Loucy (cell line): ENCODE measurements around the gene PAXX.

ENCODE experiments used
- H2AFZ ChIP-seq: fragments of 200-600 bp; sonication (generic); 2 replicates; pipeline ENCODE4 v1.6.0; 2016; ENCODE audit warnings: antibody characterized with exemption, mild to moderate bottlenecking, low read length, moderate library complexity
- H3F3A ChIP-seq: fragments of 200-600 bp; 2 replicates; pipeline ENCODE4 v1.6.0; 2016; ENCODE audit warnings: antibody characterized with exemption, low read depth, mild to moderate bottlenecking
- H3K27me3 ChIP-seq: fragments of 200-600 bp; sonication (generic); 2 replicates; pipeline ENCODE4 v1.6.1; 2014; ENCODE audit warnings: low read length, mild to moderate bottlenecking; ENCODE audit not compliant: insufficient read depth, poor library complexity, severe bottlenecking
- H3K36me3 ChIP-seq: fragments of 200-600 bp; sonication (generic); 2 replicates; pipeline ENCODE4 v1.6.1; 2016; ENCODE audit warnings: low read length; ENCODE audit not compliant: insufficient read depth
- H3K4me1 ChIP-seq: fragments of 200-600 bp; sonication (generic); 2 replicates; pipeline ENCODE4 v1.5.1; 2014; ENCODE audit warnings: low read length, mild to moderate bottlenecking; ENCODE audit not compliant: insufficient read depth, poor library complexity, severe bottlenecking
- H3K4me2 ChIP-seq: fragments of 200-600 bp; sonication (generic); 2 replicates; pipeline ENCODE4 v1.6.0; 2014; ENCODE audit warnings: antibody characterized with exemption, low read length, low read depth, mild to moderate bottlenecking; ENCODE audit not compliant: poor library complexity, severe bottlenecking
- H3K4me3 ChIP-seq: fragments of 200-600 bp; sonication (generic); 2 replicates; pipeline ENCODE4 v1.5.1; 2014; ENCODE audit warnings: low read length, mild to moderate bottlenecking, mixed read lengths; ENCODE audit not compliant: poor library complexity, severe bottlenecking
- H3K79me2 ChIP-seq: fragments of 200-600 bp; sonication (generic); 2 replicates; pipeline ENCODE4 v1.6.1; 2014; ENCODE audit warnings: low read length; ENCODE audit not compliant: insufficient read depth
- H3K9ac ChIP-seq: fragments of 200-600 bp; sonication (generic); 2 replicates; pipeline ENCODE4 v1.6.0; 2014; ENCODE audit warnings: mild to moderate bottlenecking, low read depth, low read length, moderate library complexity; ENCODE audit not compliant: poor library complexity, severe bottlenecking
- H3K9me2 ChIP-seq: fragments of 200-600 bp; sonication (generic); replicated peaks from 2 replicates; pipeline ENCODE4 v1.6.1; 2016; ENCODE audit warnings: low read depth, low read length, mixed read lengths
- H3K9me3 ChIP-seq: fragments of 200-600 bp; sonication (generic); 2 replicates; pipeline ENCODE4 v1.6.1; 2014; ENCODE audit warnings: mild to moderate bottlenecking, antibody characterized with exemption, low read length, low read depth; ENCODE audit not compliant: insufficient read depth
- H4K20me1 ChIP-seq: fragments of 200-600 bp; sonication (generic); 2 replicates; pipeline ENCODE4 v1.6.0; 2014; ENCODE audit warnings: antibody characterized with exemption, low read length, mild to moderate bottlenecking; ENCODE audit not compliant: insufficient read depth, poor library complexity, severe bottlenecking
- EZH2phosphoT487 ChIP-seq: fragments of 200-600 bp; IDR thresholded peaks from 2 replicates; pipeline ENCODE4 v1.6.1; 2018; ENCODE audit warnings: antibody characterized with exemption, mild to moderate bottlenecking, moderate library complexity, borderline replicate concordance
- TF ChIP-seq, protein P1 (sequence below): fragments of 200-600 bp; sonication (generic); conservative IDR thresholded peaks from 2 replicates; pipeline ENCODE4 v1.5.1; 2014; ENCODE audit warnings: mild to moderate bottlenecking, antibody characterized with exemption, low read length

Gene PAXX

DNA sequence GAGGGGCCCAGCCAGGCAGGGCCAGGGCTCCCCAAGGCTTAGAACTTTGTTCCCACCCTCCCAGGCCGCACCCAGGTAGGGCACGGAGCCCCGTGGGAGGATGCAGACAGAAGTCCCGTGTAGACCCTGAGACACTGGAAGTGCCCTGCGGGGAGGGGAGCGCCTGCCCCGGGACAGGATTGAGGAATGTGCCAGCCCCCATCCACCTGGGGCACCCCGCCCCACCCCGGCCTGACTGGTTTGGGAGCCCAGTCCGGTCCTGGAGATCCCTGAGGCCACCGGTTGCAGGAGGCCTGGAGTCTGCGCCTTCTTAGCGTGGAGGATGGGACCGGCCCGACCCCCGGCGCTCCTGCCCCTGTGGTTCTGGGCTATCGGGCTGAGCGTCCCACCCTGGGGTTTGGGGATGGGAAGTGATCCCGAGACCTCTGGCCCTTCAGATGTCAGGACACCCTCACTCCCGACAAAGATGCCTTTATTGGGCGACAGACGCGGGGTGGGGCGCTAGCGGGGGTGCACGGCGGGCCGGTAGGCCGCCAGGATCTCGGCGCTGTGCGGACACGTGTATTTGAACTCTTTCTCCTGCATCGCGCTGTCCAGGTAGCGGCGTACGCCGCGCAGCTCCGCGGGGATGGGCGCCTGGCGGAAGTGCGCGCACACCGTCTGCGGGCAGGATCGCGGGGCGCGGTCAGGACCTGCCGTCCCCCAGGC, 2.1 kb downstream of the PAXX start:
- H3K9ac ChIP-seq, result peak overlapping the region; percentile 85
- no peak overlapping the region for H3K4me3 ChIP-seq
- peaks cover 15% of the 10 kb centered on the region for H3K4me1 ChIP-seq

DNA sequence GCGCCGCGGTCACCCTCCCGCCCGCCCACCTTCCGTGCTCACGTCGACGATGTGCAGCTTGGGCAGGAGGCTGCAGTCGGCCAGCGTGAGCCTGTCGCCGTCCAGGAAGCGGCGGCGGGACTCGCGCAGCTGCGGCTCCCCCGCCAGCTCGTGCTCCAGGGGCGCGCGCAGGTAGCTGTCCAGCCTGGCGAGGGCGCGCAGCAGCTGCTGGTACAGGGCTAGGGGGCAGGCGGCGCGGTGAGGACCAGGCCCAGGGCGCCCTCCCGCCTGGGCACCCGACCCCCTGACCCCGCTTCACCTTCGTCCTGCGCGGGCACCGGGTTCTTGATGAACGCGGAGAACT, 2.6 kb downstream of the PAXX start:
- peaks cover 12% of the 10 kb centered on the region for H4K20me1 ChIP-seq
- no peak overlapping the region for H3K9ac ChIP-seq
- H3F3A ChIP-seq, result no peaks in the 10 kb centered on the region
- no peak overlapping the region for H2AFZ ChIP-seq
- no peaks in the 10 kb centered on the region for H3K9me2 ChIP-seq
- no peaks in the 10 kb centered on the region for H3K27me3 ChIP-seq
- TF ChIP-seq EZH2phosphoT487, result no peak
- TF ChIP-seq, protein P1, sequence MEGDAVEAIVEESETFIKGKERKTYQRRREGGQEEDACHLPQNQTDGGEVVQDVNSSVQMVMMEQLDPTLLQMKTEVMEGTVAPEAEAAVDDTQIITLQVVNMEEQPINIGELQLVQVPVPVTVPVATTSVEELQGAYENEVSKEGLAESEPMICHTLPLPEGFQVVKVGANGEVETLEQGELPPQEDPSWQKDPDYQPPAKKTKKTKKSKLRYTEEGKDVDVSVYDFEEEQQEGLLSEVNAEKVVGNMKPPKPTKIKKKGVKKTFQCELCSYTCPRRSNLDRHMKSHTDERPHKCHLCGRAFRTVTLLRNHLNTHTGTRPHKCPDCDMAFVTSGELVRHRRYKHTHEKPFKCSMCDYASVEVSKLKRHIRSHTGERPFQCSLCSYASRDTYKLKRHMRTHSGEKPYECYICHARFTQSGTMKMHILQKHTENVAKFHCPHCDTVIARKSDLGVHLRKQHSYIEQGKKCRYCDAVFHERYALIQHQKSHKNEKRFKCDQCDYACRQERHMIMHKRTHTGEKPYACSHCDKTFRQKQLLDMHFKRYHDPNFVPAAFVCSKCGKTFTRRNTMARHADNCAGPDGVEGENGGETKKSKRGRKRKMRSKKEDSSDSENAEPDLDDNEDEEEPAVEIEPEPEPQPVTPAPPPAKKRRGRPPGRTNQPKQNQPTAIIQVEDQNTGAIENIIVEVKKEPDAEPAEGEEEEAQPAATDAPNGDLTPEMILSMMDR, result no peak
- H3K36me3 ChIP-seq, result no peaks in the 10 kb centered on the region
- H3K4me3 ChIP-seq, result no peak overlapping the region
- H3K4me2 ChIP-seq, result no peak overlapping the region
- H3K9me3 ChIP-seq, result no peaks in the 10 kb centered on the region
- peaks cover 18% of the 10 kb centered on the region for H3K79me2 ChIP-seq
- peaks cover 15% of the 10 kb centered on the region for H3K4me1 ChIP-seq

More for the DNA sequence above, 2.1 kb downstream of the PAXX start:
- TF ChIP-seq, protein P1, result no peak
- TF ChIP-seq EZH2phosphoT487, result no peak
- Histone ChIP-seq H3K27me3 (no peaks in the 10 kb centered on the region), H2AFZ (no peak overlapping the region), H3K36me3 (no peaks in the 10 kb centered on the region), H3K9me2 (no peaks in the 10 kb centered on the region), H3F3A (no peaks in the 10 kb centered on the region), H3K79me2 (peaks cover 18% of the 10 kb centered on the region), H3K9me3 (no peaks in the 10 kb centered on the region), H3K4me2 (peak overlapping the region; percentile 92), H4K20me1 (peaks cover 12% of the 10 kb centered on the region)

DNA sequence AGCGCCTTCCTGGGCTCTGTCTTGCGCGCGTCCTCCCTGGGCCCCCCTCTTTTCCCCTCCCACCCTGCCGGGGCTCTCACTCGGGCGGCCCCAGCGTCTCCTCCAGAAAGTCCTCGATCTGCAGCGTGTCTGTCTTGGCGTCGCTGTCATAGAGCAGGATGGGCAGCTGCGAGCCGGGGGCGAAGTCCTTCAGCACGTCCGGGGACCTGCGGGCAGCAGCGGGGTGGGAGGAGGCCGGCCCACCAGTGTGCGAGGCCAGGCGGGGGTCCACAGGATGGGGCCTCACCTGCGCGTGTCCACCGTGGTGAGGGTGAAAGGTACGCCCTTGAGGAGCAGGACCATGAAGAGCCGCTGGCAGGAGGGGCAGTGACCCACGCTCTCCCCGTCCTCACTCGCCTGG, 3.1 kb downstream of the PAXX start:
- H3K36me3 ChIP-seq, result no peaks in the 10 kb centered on the region
- H4K20me1 ChIP-seq, result peaks cover 12% of the 10 kb centered on the region
- no peak overlapping the region for H2AFZ ChIP-seq
- no peaks in the 10 kb centered on the region for H3K9me3 ChIP-seq
- TF ChIP-seq EZH2phosphoT487, result no peak
- TF ChIP-seq, protein P1, result no peak
- no peak overlapping the region for H3K9ac ChIP-seq
- peaks cover 18% of the 10 kb centered on the region for H3K4me1 ChIP-seq
- H3K27me3 ChIP-seq, result no peaks in the 10 kb centered on the region
- H3K79me2 ChIP-seq, result peaks cover 18% of the 10 kb centered on the region
- H3F3A ChIP-seq, result no peaks in the 10 kb centered on the region
- H3K4me3 ChIP-seq, result no peak overlapping the region
- no peak overlapping the region for H3K4me2 ChIP-seq
- no peaks in the 10 kb centered on the region for H3K9me2 ChIP-seq
